Measurements from ENCODE around the gene UBAC2. TPM values are rescaled to one million over a fixed set of nuclear protein-coding genes. Genes with fewer than 3 reads are reported as not detected.

The UBAC2 gene
- total and polyA plus RNA-seq, 2 of the 8 experiments (the other 6 are each of a cell fraction or from before 2014, with no cell fraction given), result 75.9 to 76.9 TPM

DNA sequence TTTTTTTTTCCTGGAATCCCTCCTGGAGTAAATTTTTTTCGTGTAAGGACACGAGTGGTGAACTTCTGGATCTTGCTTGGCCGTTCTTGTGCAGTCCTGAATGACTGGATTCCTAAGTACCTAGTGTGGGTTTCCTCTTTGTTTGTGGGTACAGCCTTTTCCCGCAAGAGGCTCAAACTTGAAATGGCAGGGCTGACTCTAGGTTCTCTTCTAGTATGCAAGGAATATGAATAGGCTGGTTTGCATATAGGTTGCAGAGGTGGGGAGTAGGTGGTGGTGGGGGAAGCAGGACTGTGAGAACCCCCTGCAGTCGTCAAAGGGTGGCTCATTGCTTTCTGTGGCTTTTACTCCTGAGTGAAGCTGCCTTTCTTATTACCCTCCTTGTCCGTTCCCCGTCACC, 13.6 kb downstream of the UBAC2 start:
- Histone ChIP-seq H4K5ac (ENCODE audit: insufficient read length, low read depth, low read length) (no peak overlapping the region), H3K4me1 (replicated peaks in 1 of 4; ENCODE audit: control insufficient read depth in 3 of 4, insufficient read depth in 4 of 4, low read length in 3 of 4) (peaks cover 4 to 15% (median 11%) of the 10 kb centered on the region in 4 experiments; a peak in 6 of 7 replicates), H3K9ac (replicated peaks in 1 of 4; ENCODE audit: extremely low read depth in 1 of 4, low read depth in 3 of 4, low read length in 3 of 4) (no peak overlapping the region), H3K79me1 (ENCODE audit: low read depth, low read length) (peaks cover 19% of the 10 kb centered on the region), H3K4me3 (ENCODE audit: extremely low read depth in 1 of 4, insufficient read depth in 2 of 4, low read depth in 3 of 4, low read length in 4 of 4) (peak overlapping the region in 1 of 4 experiments; percentile 2; a peak in 1 of 8 replicates), H4K91ac (replicated peaks; ENCODE audit: insufficient read length, low read length) (no peak overlapping the region), H3K14ac (ENCODE audit: insufficient read length) (no peak overlapping the region), H2BK20ac (ENCODE audit: low read length) (no peak overlapping the region), H3K9me3 (ENCODE audit: insufficient read depth in 2 of 2, low read depth in 1 of 2, low read length in 1 of 2) (no peaks in the 10 kb centered on the region), H3K36me3 (ENCODE audit: control insufficient read depth in 2 of 4, insufficient read depth in 4 of 4, low read length in 3 of 4) (no peaks in the 10 kb centered on the region), H3K18ac (ENCODE audit: extremely low read depth, low read length) (no peak overlapping the region), H3K23ac (ENCODE audit: insufficient read length) (no peak overlapping the region), H3K27me3 (replicated peaks in 1 of 4; ENCODE audit: control insufficient read depth in 3 of 4, extremely low read depth in 1 of 4, insufficient read depth in 3 of 4, low read length in 3 of 4) (no peaks in the 10 kb centered on the region), H3K56ac (replicated peaks; ENCODE audit: insufficient read length, low read depth, low read length) (no peak overlapping the region), H4K20me1 (replicated peaks in 1 of 2; ENCODE audit: control insufficient read depth in 1 of 2, insufficient read depth in 2 of 2, low read length in 2 of 2) (peaks cover 3 to 8% of the 10 kb centered on the region in 2 experiments), H3K4ac (replicated peaks; ENCODE audit: insufficient read length, low read depth, low read length) (no peak overlapping the region), H3K79me2 (ENCODE audit: control insufficient read depth in 1 of 2, insufficient read depth in 2 of 2, low read length in 2 of 2) (peaks cover 7 to 94% of the 10 kb centered on the region in 2 experiments), H2AK5ac (ENCODE audit: low read depth, low read length) (no peak overlapping the region), H4K8ac (ENCODE audit: extremely low read depth, insufficient read depth, low read length) (no peak overlapping the region), H3K23me2 (ENCODE audit: low read depth, low read length) (no peaks in the 10 kb centered on the region), H2AFZ (ENCODE audit: low read length) (no peak overlapping the region), H3K27ac (ENCODE audit: low read depth, low read length) (no peak overlapping the region), H2BK5ac (ENCODE audit: low read depth, low read length) (no peak overlapping the region), H2BK120ac (replicated peaks; ENCODE audit: low read depth, low read length) (no peak overlapping the region), H2BK12ac (ENCODE audit: low read depth, low read length) (no peak overlapping the region), H3K4me2 (ENCODE audit: insufficient read depth in 1 of 2, low read depth in 2 of 2, low read length in 2 of 2) (peak overlapping the region; percentile 29 to 43; a peak in 3 of 4 replicates), H2BK15ac (ENCODE audit: low read length) (no peak overlapping the region)
- no peak for DNase-seq (ENCODE audit: low read depth in 1 of 2, low spot score in 2 of 2)
- FAIRE-seq, result no peak
- POLR2A ChIA-PET (ENCODE audit: partially characterized antibody), result interaction anchor here (1.1 to 2.9 kb wide), 2 partner anchors 9 to 14 kb away, joined by 3 to 17 read pairs; partner anchors contain the start of gene UBAC2
- CTCF ChIA-PET (ENCODE audit: partially characterized antibody), result interaction anchor here (1.4 to 1.7 kb wide), 3 partner anchors 9 to 37 kb away, joined by 5 to 9 read pairs (median 6); partner anchors contain the start of gene UBAC2
- TF ChIP-seq PHF8 (conservative IDR thresholded peaks at IDR 0.05; ENCODE audit: low read depth, low read length) (no peak), ATF2 (IDR thresholded peaks at IDR 0.05; ENCODE audit: low read length) (no peak), SAP30 (IDR thresholded peaks at IDR 0.05; ENCODE audit: insufficient read depth, insufficient replicate concordance, low read length) (no peak), SIN3A (conservative IDR thresholded peaks at IDR 0.05 in 1 of 2, IDR thresholded peaks at IDR 0.05 in 1 of 2; ENCODE audit: low read depth in 1 of 2, low read length in 2 of 2) (no peak), RAD21 (IDR thresholded peaks at IDR 0.05 in 1 of 2, conservative IDR thresholded peaks at IDR 0.05 in 1 of 2; ENCODE audit: low read depth in 2 of 2, low read length in 2 of 2) (no peak), GTF2F1 (IDR thresholded peaks at IDR 0.05; ENCODE audit: borderline replicate concordance, low read depth, low read length) (no peak), CTBP2 (IDR thresholded peaks at IDR 0.05; ENCODE audit: borderline replicate concordance, insufficient read depth, insufficient read length, low read length) (no peak), TEAD4 (IDR thresholded peaks at IDR 0.05; ENCODE audit: low read depth, low read length) (no peak), ZNF274 (IDR thresholded peaks at IDR 0.05; ENCODE audit: borderline replicate concordance, extremely low read depth, low read length) (no peak)
- 60% methylated on average over 7 of the region's 7 CpGs; no CpG with 5 or more reads in 1 of the 2 experiments for WGBS, 2 experiments (ENCODE audit: extremely low coverage in 1 of 2, insufficient coverage in 1 of 2, insufficient read length in 1 of 2, insufficient replicate concordance in 2 of 2, low coverage in 1 of 2, low lambda C conversion rate in 2 of 2, missing lambda C conversion rate in 1 of 2)
